8988T (cell line): ENCODE data around the gene ITGA2.

Source experiments
- DNase-seq: peaks from one replicate; pipeline ENCODE4 v3.0.0; 2011

The ITGA2 gene

DNA sequence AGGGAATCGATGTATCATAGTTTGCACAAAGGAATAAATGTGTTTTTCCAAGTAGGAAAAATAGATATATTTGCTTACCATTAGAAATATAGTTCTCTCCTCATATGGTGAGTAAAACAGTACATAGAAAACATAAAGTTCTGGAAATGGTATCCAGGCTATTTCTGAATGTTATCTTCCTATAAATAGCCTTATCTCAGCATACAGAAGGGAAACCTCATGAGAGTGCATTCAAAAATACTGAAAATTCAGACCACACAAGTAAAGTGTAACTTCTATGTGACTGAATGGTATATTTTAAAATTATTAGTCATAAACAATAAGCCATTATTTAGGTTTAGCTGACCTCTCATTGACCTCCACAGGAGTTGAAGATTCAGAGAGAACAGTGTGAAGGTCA, 76.9 kb downstream of the ITGA2 start:
- DNase-seq = no peak

DNA sequence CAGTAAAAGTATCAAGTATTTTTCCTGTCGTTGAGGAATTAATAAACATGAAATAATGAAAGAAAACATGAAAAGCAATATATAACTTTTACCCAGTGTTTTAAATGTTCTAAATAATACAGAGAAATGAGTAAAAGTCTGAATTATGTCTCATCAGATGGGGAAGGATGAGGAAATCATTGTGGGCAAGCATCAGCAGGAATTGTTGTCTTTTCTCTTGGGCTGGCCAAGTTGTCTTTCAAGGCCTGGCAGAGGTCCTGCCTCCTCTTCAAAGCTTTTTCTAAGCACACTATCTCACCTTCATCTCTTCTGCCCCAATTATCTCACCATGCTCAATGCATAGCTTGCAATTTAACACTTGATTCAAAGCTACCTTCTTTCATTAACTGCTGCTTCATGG, 78.5 kb downstream of the ITGA2 start:
- DNase-seq = no peak

DNA sequence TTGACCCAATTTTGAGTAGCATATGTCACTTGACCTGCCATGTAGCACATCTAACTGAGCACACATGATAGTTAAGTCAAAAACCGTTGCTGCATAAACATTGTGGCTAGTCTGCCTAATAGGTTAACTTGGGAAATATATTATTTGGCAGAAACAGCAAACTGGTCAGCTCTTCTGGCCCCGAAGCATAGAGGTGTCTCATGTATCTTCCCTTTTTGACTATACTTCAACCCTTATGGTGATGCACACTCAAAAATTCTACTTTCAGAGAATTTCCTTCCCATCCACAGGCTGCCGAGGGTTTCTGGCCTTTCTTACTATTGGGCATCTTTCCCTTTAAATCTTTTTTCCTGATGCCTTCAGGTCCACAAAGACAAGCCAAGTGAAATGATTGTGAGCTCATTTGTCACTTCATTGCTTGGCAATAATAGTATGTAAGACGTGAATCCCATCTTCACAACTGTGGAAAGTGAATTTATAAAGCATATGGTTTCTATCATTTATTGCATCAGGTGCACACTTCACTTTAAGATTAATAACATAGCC, 79.2 kb downstream of the ITGA2 start:
- DNase-seq = no peak

DNA sequence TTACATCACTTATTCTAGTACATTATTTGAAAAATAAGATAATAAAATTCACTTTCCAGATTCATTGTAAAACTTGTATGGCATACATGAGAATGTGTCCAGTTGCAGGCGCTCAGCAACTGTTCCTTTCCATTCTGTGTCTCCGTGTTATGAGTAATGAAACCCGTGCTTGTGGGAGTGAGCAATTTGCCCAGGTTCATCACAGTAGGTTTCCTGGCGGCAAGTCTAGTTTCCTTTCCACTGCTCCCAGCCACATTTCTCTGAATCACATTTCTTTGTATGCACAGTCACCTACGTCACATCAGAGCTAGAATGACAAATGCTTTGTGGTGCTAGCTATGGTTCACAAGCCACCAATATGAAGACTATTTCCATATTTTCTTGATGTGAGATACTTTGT, 80.5 kb downstream of the ITGA2 start:
- no peak for DNase-seq

DNA sequence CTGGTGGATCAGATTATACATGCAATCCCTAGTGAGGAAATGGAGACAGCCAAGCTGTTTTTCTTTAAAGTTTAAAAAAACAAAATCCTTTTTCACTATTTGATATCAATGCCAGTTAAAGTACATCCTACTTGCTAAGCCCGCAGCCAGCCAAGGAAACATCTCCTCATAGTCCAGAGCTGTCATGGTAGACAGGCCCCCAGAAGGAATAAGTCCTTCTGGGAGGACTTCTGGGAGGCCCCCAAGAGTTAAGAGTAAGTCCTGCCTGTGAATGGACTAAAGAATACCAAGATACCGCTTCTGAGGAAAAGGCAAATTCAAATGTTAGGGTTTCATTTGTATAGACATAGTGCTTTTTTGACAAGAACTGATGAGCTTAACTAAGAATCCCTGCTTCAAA, 82.1 kb downstream of the ITGA2 start:
- no peak for DNase-seq

DNA sequence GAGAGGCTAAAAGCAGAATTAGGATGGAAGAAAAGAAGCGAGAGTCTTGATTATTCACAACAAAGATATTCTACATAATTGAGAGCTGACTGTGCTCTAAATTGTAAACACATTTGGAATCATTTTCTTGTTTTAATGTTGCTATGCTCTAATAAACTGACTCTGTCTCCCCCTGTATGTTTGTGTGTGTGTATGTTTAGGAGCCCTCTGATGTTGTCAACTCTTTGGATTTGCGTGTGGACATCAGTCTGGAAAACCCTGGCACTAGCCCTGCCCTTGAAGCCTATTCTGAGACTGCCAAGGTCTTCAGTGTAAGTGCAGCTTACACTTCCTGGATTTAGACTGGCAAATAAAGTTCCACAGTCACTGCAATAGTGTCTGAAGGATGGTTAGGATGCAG, 82.6 kb downstream of the ITGA2 start:
- no peak for DNase-seq

DNA sequence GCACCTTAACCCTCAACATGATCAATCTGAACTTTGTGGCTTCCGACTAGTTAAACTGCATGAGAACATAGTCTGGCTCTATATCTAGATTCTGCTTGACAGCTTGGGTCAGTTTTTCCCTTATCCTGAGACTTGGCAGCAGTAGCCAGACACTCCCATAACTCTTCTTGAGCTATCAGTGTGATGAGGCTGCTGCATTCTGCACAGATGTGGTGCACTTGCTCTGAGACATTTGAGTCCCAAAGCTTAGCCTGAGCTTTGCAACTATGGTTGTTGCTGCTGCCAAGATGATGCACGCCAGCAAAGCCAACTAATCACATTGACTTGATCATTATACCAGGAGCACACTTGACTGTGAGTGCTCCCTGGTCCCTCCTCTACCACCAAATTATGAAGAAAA, 84.2 kb downstream of the ITGA2 start:
- no peak for DNase-seq

DNA sequence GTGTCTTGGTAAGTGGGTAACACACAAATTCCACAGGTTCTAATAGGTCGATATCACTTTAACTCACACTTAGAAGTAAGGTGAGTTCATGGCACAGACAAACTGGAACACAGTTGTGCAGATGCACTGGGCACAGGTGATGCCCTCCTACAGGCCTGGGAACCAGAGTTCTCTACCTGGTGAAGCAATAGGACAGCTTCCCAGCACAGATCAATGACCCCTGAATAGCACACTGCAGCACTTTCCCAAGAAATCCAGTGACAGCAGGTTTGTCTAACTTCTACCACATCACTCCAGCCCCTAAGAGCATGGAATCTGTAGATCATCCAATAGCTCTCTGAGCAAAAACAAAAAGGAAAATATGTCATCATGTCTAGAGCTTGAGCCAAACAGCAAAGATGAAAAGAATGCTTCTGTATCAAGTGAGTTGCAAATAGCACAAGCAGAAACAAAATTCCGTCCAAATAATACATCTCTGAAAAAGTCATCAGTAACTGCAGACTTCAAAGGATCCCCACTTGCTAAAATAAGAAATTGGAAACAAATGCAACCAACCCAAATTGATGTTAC, 86.9 kb downstream of the ITGA2 start:
- no peak for DNase-seq

DNA sequence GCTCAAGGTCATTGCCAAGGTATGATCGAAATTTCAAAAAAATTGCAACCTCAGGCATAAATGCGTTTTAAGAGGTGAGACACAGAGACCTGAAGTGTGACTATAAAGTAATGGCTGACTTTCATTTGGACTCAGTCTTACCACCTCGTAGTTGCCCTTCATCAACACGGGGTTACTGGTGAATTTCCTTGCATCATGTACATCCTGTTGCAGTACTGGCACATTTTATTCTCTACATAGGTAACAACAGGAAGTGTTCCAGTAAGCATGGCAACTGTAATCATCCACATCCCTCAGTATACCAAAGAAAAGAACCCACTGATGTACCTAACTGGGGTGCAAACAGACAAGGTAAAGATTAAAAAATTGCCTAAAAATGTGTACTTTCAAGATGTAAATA, 91.1 kb downstream of the ITGA2 start:
- DNase-seq = no peak

DNA sequence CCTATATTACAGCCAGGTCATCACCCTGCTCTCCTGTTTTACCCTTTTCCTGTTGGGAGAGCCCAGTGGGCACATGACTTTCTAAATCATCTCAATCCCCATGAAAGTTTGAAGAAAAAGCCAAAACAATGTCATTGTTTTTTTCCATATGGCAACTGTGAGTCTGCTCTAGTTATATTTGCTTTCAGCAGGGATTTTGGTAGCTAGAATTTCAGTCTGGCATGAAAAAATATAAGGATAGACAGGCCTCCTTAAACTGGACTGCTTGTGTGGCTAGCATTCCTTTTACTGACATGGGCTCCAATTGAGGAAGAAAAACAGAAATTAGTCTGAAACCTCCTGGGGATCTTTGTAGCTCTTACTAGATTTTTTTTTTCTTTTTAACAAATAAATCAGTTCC, 94.8 kb downstream of the ITGA2 start:
- DNase-seq = no peak

DNA sequence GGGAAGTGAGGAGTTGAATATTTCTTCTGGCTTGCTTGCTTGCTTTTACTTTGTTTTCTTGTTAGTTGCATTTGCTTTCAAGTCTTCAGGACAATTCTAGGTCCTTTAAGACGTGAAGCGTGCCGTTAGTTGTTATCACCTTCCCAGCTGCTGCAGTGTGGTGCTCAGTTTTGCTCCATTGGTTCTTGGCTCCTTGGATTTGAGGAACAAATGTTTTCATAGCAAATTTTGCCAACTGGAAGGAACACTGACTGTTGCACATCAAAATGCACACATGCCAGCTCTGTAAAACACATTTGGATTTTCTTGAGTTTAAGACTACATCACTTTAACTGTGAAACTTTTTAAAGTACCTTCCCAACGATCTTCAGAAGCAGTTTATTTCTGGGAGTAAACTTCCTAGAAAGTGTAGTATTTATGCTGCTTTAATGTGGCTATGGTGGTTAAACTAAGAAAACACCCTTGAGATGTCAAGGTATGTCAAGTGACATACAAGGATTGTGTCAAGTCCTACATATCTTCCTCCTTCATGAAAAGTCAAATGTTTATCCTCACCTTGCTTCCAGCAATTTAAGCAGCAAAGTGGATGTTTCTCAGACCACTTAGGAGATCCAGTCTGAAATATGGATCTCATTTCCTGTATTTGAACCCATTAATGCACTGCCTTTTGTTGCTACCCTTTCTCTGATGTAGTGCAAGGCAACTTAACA, 95.5 kb downstream of the ITGA2 start:
- no peak for DNase-seq

DNA sequence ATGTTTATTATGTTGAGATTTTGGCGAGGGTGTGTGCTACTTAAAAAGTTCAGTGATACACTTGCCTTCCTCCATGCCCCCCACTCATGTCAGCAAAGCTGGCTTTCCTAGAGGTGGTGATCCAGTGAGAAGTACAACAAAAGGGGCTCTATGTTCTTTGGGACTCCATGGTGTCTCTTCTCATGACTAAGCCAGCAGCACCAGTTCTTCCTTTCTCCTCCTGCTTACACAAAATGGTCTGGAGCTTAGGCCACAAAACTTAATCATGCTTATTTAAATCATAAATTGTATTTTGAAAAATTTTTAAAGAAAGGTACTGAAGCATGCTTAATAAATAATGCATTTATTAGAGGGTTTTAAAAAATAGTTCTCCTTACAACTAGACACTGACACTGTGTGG, 98.0 kb downstream of the ITGA2 start:
- DNase-seq = no peak

DNA sequence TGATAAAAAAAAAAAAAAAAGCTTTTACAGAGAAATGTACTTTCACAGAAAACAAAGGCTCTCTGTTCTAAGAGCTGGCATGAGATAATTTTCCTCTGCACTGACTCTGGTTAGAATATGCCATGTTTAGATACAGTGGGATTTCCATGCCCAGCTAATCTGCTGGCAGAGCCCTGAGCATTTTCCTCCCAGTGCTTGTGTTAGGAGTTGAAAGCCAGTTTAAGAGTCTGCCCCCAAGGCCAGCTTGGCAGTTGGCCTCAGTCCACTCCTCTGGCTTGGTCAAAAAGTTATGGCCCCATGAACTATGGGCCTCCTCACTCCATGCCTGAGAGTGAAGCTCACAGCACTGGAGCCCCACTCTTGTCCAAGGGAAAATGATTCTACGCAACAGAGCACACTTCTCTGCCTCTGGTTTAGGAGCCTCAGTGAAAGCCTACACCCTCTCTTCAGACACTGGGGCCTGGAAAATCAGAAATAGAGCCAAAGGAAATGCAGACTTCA, 98.5 kb downstream of the ITGA2 start:
- no peak for DNase-seq

DNA sequence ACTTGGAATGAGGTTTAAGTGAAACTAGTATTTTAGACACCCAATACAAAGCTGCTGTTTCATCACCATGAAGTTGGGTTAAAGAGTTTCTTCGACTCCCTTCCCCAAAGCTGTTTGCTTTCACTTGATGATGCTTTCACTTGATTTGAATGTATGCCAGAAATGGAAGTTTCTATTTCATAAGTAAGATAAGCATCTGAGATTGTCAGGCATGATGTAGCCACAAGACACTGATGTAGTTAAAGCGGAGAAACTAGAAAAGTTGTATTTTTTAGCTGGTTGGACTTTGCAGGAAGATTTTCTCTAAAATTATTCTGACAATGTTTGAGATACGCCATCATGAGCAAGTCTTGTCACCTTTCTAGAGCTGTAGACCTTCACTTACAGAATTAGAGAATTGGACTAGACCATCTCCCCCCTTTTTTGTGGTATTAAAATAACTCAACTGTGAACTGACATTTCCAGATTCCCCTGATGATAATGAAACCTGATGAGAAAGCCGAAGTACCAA, 100.4 kb downstream of the ITGA2 start:
- no peak for DNase-seq

DNA sequence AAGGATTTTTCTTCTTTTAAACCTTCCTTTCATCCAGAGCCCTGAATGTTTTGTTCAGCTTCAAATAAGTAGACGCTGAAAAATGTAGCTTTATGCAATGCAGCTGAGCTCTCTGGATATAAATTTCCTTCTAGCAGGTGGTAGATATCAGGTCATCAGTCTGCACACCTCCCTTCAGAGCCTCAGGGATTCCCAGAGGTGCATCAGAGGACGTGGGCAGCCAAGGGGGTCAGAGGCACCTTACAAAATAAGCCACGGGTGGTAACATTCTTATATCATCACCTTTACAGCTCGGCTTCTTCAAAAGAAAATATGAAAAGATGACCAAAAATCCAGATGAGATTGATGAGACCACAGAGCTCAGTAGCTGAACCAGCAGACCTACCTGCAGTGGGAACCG, 101.1 kb downstream of the ITGA2 start:
- DNase-seq = no peak

DNA sequence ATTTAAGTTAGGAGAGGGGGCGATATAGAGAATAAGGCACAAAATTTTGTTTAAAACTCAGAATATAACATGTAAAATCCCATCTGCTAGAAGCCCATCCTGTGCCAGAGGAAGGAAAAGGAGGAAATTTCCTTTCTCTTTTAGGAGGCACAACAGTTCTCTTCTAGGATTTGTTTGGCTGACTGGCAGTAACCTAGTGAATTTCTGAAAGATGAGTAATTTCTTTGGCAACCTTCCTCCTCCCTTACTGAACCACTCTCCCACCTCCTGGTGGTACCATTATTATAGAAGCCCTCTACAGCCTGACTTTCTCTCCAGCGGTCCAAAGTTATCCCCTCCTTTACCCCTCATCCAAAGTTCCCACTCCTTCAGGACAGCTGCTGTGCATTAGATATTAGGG, 102.1 kb downstream of the ITGA2 start:
- DNase-seq = peak; percentile 26

DNA sequence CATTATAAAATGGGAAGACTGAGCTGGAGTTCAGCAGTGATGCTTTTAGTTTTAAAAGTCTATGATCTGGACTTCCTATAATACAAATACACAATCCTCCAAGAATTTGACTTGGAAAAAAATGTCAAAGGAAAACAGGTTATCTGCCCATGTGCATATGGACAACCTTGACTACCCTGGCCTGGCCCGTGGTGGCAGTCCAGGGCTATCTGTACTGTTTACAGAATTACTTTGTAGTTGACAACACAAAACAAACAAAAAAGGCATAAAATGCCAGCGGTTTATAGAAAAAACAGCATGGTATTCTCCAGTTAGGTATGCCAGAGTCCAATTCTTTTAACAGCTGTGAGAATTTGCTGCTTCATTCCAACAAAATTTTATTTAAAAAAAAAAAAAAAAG, 103.1 kb downstream of the ITGA2 start:
- no peak for DNase-seq

DNA sequence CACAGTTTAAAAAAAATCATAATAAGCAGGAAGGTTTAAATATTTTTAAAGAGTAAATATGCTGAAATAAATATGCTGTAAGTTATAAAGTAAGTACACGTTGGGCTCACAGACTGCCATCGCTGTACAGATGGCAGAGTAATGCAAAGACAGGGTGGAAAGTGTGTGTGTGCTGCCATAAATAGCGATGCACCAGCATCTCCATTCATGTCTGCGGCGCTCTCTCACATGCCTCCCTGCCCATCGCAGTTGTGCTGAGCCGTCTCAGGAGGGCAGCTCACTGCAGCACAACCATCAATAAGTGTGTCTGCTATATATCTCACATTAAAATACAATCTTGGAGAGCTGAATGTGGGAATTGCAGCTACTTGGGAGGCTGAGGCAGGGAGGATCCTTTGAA, 106.1 kb downstream of the ITGA2 start:
- no peak for DNase-seq

DNA sequence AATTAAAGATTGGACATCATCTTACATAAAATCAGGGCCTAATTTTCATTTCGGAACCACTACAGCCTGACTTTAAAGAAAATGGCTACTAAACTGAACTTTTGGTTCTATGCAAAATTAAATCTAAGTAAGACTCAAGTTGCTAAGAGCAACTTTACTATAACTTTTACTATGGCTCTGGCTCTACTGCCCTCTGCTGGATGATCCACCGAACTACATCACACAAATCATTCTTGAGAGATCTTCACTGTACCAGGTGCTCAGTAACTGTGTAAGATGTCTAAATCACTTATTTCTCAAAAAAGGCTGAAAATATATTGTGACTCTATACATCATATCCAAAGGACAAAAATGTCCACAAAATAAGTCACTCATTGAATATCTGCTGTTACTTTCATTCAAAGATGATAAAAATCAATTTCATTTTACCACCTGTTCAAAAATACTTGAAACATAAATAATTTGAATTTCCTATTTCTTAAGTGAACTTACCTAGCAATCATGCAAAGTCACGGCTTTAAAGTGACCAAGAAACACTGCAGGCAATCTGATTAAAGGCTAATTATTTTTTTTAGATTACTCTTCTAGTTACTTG, 106.9 kb downstream of the ITGA2 start:
- DNase-seq = no peak

DNA sequence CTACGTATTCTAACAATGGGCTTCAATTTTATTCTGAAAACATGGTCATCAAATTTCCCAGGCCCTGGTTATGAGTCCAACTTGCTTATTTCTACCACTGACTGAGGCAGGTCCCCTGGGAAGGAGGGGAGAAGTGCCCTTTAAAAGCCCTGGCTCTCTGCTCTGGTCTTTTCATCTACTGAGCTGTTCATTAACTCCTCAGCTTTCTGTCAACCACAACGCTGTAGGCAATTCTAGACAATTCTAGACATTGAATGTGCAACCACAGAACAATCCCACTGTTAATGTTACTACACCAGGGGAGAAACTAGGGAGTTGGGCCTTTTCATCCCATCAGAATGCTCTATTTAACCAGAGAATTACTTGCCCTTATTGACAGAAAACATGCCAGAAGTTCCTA, 110.4 kb downstream of the ITGA2 start:
- no peak for DNase-seq

DNA sequence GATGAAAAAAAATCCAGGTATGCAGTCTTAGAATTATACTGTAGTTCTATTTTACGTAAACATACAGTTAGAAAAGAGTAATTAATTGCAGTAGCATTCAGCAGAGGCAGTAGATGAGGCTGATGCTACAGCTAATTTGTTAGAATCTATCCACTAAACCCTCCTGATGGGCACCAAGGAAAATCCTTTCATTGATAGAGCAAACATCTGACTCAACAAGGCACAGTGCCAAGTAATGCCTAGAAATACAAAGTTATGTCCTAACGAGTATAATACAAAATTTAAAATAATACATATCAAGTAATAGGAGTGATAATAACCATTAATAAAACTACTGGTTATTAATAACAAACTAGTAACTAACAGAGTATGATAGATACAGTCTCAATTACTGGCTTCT, 111.5 kb downstream of the ITGA2 start:
- DNase-seq = no peak

DNA sequence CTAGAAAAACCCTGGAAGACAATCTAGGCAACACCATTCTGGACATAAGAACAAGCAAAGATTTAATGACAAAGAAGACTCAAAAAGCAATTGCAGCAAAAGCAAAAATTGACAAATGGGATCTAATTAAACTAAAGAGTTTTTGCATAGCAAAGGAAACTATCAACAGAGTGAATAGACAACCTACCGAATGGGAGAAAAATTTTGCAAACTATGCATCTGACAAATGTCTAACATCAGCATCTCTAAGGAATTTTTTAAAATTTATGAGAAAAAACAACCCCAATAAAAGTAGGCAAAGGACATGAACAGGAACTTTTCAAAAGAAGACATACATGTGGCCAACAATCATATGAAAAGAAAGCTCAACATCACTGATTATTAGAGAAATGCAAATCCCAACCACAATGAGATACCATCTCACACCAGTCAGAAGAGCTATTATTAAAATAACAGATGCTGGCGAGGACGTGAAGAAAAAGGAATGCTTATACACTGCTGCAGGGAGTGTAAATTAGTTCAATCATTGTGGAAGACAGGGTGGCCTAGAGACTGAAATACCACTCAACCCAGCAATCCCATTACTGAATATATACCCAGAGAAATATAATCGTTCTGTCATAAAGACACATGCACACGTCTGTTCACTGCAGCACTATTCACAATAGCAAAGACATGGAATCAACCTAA, 116.6 kb downstream of the ITGA2 start:
- DNase-seq = no peak

DNA sequence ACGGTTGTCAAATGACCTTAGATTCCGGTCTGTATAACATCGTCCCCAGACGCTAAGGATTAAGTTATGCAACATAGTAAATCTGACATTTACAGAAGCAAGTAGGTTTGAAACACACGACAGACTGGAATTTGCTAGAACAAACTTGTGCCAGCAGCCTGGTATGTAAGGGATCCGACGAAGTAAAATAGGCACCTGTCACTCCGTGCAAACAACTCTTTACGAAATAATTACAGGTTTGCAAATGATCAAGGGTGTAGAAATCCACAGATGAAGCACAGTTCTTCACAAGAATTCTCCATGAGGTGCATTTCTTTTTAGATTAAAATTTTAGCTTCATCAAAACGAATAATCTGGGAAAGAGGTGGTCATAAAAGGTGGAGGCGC, 119.9 kb downstream of the ITGA2 start:
- no peak for DNase-seq
